ENCODE data around the gene RPTN. TPM values are rescaled to one million over a fixed set of nuclear protein-coding genes. Genes with fewer than 3 reads are reported as not detected.

Gene RPTN
- total and polyA plus RNA-seq, 2 experiments from 2014 or later, result not detected

DNA sequence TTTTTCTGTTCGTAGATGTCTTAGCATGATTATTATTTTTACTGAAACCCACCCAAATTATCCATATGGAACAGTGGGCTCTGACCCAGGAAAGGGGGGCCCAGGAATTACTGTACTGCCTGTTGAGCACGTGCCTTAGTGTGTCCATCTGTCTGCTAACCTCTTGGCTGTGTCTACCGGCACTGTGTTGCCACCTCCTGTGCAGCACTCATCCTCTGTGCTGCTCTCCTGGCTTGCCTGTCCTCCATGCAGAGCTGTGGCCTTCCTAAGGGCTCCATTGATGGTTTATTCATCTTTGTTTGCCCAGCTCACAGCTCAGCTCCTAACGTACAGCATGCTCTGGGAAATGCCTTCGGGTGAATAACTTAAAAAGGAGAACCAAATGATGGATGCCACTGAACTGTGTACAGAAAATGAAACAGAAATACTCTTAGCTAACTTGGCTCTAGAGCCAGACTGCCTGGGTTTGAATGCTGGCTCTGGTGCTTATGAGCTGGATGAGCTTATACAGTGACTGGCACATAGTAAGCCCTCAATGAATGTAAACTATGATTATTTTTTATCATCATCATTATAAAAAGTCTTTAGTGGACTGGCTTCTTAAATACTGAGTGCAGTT is 11.4 kb upstream of the RPTN start:
- Histone ChIP-seq H3K36me3 (ENCODE audit: insufficient read depth) (no peaks in the 10 kb centered on the region), H3K4me3 (no peak overlapping the region), H4K20me1 (replicated peaks; ENCODE audit: insufficient read depth) (no peaks in the 10 kb centered on the region), H3K27ac (ENCODE audit: low read depth) (no peak overlapping the region), H3F3A (replicated peaks; ENCODE audit: low read depth) (no peaks in the 10 kb centered on the region), H3K79me2 (replicated peaks; ENCODE audit: insufficient read depth) (no peaks in the 10 kb centered on the region), H3K4me2 (no peak overlapping the region), H3K4me1 (ENCODE audit: insufficient read depth) (no peaks in the 10 kb centered on the region), H3K27me3 (ENCODE audit: insufficient read depth) (no peaks in the 10 kb centered on the region), H2AFZ (no peak overlapping the region), H3K9me2 (ENCODE audit: insufficient read depth) (no peaks in the 10 kb centered on the region)
- Mint-ChIP-seq H3K27me3 (ENCODE audit: insufficient read depth, low read depth, poor library complexity) (peaks cover 3% of the 10 kb centered on the region), H3K9me3 (no peaks in the 10 kb centered on the region; the same call in 2 of the 3 replicates), H3K4me1 (peaks cover 2% of the 10 kb centered on the region; the same call in 2 of the 3 replicates), H3K27ac (no peak overlapping the region), H3K4me3 (no peak overlapping the region), H3K36me3 (ENCODE audit: low read depth) (no peaks in the 10 kb centered on the region)
- TF ChIP-seq STAT1 (IDR thresholded peaks at IDR 0.05; ENCODE audit: unreplicated experiment), result no peak
- TF ChIP-seq, protein P1, sequence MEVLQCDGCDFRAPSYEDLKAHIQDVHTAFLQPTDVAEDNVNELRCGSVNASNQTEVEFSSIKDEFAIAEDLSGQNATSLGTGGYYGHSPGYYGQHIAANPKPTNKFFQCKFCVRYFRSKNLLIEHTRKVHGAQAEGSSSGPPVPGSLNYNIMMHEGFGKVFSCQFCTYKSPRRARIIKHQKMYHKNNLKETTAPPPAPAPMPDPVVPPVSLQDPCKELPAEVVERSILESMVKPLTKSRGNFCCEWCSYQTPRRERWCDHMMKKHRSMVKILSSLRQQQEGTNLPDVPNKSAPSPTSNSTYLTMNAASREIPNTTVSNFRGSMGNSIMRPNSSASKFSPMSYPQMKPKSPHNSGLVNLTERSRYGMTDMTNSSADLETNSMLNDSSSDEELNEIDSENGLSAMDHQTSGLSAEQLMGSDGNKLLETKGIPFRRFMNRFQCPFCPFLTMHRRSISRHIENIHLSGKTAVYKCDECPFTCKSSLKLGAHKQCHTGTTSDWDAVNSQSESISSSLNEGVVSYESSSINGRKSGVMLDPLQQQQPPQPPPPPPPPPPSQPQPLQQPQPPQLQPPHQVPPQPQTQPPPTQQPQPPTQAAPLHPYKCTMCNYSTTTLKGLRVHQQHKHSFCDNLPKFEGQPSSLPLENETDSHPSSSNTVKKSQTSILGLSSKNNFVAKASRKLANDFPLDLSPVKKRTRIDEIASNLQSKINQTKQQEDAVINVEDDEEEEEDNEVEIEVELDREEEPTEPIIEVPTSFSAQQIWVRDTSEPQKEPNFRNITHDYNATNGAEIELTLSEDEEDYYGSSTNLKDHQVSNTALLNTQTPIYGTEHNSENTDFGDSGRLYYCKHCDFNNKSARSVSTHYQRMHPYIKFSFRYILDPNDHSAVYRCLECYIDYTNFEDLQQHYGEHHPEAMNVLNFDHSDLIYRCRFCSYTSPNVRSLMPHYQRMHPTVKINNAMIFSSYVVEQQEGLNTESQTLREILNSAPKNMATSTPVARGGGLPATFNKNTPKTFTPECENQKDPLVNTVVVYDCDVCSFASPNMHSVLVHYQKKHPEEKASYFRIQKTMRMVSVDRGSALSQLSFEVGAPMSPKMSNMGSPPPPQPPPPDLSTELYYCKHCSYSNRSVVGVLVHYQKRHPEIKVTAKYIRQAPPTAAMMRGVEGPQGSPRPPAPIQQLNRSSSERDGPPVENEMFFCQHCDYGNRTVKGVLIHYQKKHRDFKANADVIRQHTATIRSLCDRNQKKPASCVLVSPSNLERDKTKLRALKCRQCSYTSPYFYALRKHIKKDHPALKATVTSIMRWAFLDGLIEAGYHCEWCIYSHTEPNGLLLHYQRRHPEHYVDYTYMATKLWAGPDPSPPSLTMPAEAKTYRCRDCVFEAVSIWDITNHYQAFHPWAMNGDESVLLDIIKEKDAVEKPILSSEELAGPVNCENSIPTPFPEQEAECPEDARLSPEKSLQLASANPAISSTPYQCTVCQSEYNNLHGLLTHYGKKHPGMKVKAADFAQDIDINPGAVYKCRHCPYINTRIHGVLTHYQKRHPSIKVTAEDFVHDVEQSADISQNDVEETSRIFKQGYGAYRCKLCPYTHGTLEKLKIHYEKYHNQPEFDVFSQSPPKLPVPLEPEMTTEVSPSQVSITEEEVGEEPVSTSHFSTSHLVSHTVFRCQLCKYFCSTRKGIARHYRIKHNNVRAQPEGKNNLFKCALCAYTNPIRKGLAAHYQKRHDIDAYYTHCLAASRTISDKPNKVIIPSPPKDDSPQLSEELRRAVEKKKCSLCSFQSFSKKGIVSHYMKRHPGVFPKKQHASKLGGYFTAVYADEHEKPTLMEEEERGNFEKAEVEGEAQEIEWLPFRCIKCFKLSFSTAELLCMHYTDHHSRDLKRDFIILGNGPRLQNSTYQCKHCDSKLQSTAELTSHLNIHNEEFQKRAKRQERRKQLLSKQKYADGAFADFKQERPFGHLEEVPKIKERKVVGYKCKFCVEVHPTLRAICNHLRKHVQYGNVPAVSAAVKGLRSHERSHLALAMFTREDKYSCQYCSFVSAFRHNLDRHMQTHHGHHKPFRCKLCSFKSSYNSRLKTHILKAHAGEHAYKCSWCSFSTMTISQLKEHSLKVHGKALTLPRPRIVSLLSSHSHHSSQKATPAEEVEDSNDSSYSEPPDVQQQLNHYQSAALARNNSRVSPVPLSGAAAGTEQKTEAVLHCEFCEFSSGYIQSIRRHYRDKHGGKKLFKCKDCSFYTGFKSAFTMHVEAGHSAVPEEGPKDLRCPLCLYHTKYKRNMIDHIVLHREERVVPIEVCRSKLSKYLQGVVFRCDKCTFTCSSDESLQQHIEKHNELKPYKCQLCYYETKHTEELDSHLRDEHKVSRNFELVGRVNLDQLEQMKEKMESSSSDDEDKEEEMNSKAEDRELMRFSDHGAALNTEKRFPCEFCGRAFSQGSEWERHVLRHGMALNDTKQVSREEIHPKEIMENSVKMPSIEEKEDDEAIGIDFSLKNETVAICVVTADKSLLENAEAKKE (CRISPR knock-in tag; IDR thresholded peaks at IDR 0.05), result no peak
- no peak for TF ChIP-seq POLR2AphosphoS5 (IDR thresholded peaks at IDR 0.05; ENCODE audit: low read depth)
- no peak for TF ChIP-seq EZH2phosphoT487 (IDR thresholded peaks at IDR 0.05; ENCODE audit: unreplicated experiment)
- TF ChIP-seq ZNF331 (CRISPR knock-in tag; IDR thresholded peaks at IDR 0.05; ENCODE audit: low read depth), result no peak
- TF ChIP-seq NANOG (IDR thresholded peaks at IDR 0.05; ENCODE audit: borderline replicate concordance), result no peak
- TF ChIP-seq, protein P2, sequence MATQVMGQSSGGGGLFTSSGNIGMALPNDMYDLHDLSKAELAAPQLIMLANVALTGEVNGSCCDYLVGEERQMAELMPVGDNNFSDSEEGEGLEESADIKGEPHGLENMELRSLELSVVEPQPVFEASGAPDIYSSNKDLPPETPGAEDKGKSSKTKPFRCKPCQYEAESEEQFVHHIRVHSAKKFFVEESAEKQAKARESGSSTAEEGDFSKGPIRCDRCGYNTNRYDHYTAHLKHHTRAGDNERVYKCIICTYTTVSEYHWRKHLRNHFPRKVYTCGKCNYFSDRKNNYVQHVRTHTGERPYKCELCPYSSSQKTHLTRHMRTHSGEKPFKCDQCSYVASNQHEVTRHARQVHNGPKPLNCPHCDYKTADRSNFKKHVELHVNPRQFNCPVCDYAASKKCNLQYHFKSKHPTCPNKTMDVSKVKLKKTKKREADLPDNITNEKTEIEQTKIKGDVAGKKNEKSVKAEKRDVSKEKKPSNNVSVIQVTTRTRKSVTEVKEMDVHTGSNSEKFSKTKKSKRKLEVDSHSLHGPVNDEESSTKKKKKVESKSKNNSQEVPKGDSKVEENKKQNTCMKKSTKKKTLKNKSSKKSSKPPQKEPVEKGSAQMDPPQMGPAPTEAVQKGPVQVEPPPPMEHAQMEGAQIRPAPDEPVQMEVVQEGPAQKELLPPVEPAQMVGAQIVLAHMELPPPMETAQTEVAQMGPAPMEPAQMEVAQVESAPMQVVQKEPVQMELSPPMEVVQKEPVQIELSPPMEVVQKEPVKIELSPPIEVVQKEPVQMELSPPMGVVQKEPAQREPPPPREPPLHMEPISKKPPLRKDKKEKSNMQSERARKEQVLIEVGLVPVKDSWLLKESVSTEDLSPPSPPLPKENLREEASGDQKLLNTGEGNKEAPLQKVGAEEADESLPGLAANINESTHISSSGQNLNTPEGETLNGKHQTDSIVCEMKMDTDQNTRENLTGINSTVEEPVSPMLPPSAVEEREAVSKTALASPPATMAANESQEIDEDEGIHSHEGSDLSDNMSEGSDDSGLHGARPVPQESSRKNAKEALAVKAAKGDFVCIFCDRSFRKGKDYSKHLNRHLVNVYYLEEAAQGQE (IDR thresholded peaks at IDR 0.05; ENCODE audit: unreplicated experiment), result no peak
- TF ChIP-seq ZNF114 (CRISPR knock-in tag; IDR thresholded peaks at IDR 0.05), result no peak
- no peak for TF ChIP-seq ETS1 (IDR thresholded peaks at IDR 0.05)
- TF ChIP-seq CREB1 (CRISPR knock-in tag; IDR thresholded peaks at IDR 0.05; ENCODE audit: low read depth), result no peak
- TF ChIP-seq CTCF (conservative IDR thresholded peaks at IDR 0.05; ENCODE audit: low read depth in 2 of 2), result no peak
- no peak for TF ChIP-seq JUNB (IDR thresholded peaks at IDR 0.05; ENCODE audit: unreplicated experiment)
- TF ChIP-seq EZH2 (IDR thresholded peaks at IDR 0.05; ENCODE audit: low read depth, unreplicated experiment), result no peak
- no peak for DNase-seq (ENCODE audit: low spot score)
- ATAC-seq, result no peak

Data from GM23338 (cell line).